MCF 10A (cell line): ENCODE results near the gene GMPPA. TPM values are rescaled to one million over a fixed set of nuclear protein-coding genes. Genes with fewer than 3 reads are reported as not detected.

Experiments used
- BruUV-seq: library from RNA; stranded (reverse); fragments of 400-500 nt; replicated peaks from 2 replicates; lab custom pipeline; 2021; lab: Mats Ljungman, UMichigan
- CTCF ChIA-PET: fragments of 300-600 bp; sonication (Branson Sonifier 250); formaldehyde crosslinking; extraction: SDS; loops from one replicate; lab custom pipeline; 2021; ENCODE audit warnings: antibody characterized with exemption, inconsistent platforms; lab: Yijun Ruan, JAX
- POLR2A ChIA-PET: fragments of 300-600, 350-650 bp; sonication (Branson Sonifier 250); formaldehyde crosslinking; extraction: SDS; loops from one replicate; lab custom pipeline; 2020; ENCODE audit warnings: antibody characterized with exemption, inconsistent platforms; lab: Yijun Ruan, JAX
- DNase-seq: peaks from one replicate; pipeline ENCODE4 v3.0.0-alpha.2; 2018; ENCODE audit not compliant: unreplicated experiment
- H3K27ac Mint-ChIP-seq: one replicate; pipeline ENCODE4 v1.8.0; 2022; ENCODE audit warnings: mild to moderate bottlenecking, low read depth, mixed read lengths; ENCODE audit not compliant: unreplicated experiment
- H3K27me3 Mint-ChIP-seq: one replicate; pipeline ENCODE4 v1.8.0; 2022; ENCODE audit warnings: mixed read lengths; ENCODE audit not compliant: insufficient read depth, unreplicated experiment
- H3K36me3 Mint-ChIP-seq: one replicate; pipeline ENCODE4 v1.8.0; 2022; ENCODE audit warnings: mild to moderate bottlenecking, moderate library complexity, mixed read lengths; ENCODE audit not compliant: insufficient read depth, unreplicated experiment
- H3K4me1 Mint-ChIP-seq: one replicate; pipeline ENCODE4 v1.8.0; 2022; ENCODE audit warnings: mixed read lengths; ENCODE audit not compliant: insufficient read depth, unreplicated experiment
- H3K4me3 Mint-ChIP-seq: one replicate; pipeline ENCODE4 v1.8.0; 2022; ENCODE audit warnings: mild to moderate bottlenecking, moderate library complexity, mixed read lengths; ENCODE audit not compliant: unreplicated experiment
- H3K9me3 Mint-ChIP-seq: one replicate; pipeline ENCODE4 v1.8.0; 2022; ENCODE audit warnings: mixed read lengths; ENCODE audit not compliant: unreplicated experiment
- intact Hi-C: fragments of 100-400 bp; cut with micrococcal nuclease; formaldehyde crosslinking; loops from 2 replicates; pipeline ENCODE4 v1.14.1; 2022
- total RNA-seq: library from RNA; stranded (reverse); gene quantifications from 2 replicates; pipeline ENCODE4 v1.2.3, GENCODE V29; 2022
- TF ChIP-seq, protein P1 (sequence below): fragments of 200-600 bp; IDR thresholded peaks from one replicate; pipeline ENCODE4 v1.8.0; 2022; ENCODE audit warnings: antibody characterized with exemption, mild to moderate bottlenecking; ENCODE audit not compliant: unreplicated experiment

Gene GMPPA
- total RNA-seq, 1 experiment from 2014 or later = 70.7 TPM

DNA sequence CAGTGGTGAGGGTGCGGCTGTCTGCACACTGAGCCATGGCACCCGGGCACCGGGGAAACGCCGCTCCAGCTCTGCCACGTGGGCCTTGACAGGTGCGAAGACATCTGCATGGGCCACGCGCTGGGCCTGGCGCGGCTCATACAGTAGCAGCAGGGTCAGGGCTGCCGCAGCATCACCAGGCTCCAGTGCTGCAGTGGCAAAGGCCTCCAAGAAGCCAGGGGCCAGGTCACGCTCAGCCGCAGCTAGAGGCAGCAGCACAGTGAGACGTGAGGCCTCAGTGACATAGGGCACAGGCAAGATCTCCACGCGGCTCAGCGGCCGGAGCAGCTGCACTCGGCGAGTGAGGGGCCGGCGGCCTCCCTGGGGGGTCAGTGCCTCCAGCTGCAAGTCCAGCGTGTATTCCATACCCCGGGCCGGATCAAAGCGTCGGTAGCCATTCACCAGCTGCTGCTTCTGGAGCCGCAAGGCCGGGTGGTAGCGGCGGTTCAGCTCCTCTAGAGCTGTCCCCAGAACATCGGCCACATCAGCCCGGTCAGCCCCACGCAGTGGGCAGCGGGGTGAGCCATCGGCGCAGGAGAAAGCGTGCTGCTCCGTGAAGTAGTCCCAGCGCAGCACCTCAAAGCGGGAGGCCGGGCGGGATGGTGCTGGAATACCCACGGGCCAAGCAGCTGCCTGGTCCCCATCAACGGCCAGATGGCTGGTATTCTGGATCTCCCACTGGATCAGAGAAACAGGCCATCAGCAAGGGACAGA lies 41.4 kb downstream of the GMPPA start:
- TF ChIP-seq, protein P1, sequence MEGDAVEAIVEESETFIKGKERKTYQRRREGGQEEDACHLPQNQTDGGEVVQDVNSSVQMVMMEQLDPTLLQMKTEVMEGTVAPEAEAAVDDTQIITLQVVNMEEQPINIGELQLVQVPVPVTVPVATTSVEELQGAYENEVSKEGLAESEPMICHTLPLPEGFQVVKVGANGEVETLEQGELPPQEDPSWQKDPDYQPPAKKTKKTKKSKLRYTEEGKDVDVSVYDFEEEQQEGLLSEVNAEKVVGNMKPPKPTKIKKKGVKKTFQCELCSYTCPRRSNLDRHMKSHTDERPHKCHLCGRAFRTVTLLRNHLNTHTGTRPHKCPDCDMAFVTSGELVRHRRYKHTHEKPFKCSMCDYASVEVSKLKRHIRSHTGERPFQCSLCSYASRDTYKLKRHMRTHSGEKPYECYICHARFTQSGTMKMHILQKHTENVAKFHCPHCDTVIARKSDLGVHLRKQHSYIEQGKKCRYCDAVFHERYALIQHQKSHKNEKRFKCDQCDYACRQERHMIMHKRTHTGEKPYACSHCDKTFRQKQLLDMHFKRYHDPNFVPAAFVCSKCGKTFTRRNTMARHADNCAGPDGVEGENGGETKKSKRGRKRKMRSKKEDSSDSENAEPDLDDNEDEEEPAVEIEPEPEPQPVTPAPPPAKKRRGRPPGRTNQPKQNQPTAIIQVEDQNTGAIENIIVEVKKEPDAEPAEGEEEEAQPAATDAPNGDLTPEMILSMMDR = no peak
- no peak overlapping the region for H3K4me3 Mint-ChIP-seq
- DNase-seq = no peak
- peaks cover 12% of the 10 kb centered on the region for H3K4me1 Mint-ChIP-seq
- peaks cover 36% of the 10 kb centered on the region for H3K36me3 Mint-ChIP-seq
- CTCF ChIA-PET = interaction anchor here (0.6 to 4.9 kb wide), 20 partner anchors 9 to 198 kb away, joined by 3 to 50 read pairs (median 8); partner anchors contain the start of genes OBSL1 and STK11IP
- H3K9me3 Mint-ChIP-seq = no peaks in the 10 kb centered on the region
- no peak overlapping the region for H3K27ac Mint-ChIP-seq
- BruUV-seq = no TSS peak
- H3K27me3 Mint-ChIP-seq = no peaks in the 10 kb centered on the region
- POLR2A ChIA-PET = interaction anchor here (0.7 to 2.7 kb wide), 3 partner anchors 11 to 149 kb away, joined by 3 to 14 read pairs (median 4); partner anchors contain the start of gene STK11IP
- intact Hi-C loops = no loop called here

DNA sequence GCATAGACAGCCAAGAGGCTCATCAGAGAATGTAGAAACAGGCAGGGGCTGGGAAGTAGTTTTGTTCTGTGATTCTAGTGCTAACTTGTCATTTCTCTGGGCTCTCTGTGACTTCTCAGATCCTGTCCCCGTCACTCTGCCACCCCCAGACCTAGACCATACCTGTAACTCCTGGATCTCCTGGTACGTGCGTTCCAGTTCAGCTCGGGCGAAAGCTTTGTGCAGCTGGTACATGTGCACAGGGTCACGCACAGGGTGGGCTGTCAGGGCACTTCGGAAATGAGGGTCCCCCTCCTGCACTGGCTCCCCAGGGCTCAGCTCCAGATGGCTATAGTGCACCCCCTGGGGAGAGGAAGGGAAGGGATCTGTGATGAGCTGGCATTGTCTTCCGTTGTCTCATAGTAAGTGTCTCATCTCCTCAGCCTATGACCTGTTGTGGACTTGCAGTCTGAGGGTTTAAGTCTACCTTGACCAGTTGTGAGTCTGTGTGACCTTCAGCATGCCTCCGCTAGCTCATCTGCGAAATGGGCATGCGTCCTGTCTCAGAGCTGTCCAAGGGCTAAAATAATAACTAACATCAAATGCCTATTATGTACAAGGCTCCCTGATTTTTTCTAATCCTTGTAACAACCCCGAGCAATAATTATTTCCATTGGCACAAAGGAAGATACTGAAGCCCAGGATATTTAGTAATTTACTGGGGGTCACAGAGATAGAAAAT lies 42.3 kb downstream of the GMPPA start:
- TF ChIP-seq, protein P1 = no peak
- BruUV-seq = no TSS peak

DNA sequence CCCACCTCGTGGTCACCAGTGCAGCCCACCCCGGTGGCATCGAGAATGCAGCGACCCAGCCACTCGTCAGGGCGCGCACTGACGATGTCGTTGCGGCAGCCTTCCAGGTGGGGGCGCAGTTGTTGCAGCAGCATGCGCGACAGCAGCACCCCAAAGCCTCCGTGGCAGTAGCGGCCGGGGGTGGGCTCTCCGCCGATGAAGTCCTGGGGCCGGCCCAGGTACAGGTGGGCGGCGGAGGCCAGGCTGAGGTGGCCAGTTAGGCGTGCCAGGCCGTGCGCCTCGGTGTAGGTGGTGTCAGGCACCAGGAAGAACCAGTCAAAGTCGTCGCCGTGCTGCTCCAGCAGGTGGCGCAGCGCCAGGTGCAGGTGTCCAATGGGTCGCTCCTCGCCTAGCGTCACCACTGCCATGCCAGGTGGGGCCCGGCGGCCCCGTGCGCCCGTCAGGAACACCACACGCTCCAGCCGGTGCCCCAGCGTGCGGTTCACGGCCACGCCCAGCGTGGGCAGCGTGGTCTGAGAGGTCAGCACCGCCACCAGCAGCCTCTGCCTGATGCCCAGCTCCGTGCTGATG lies 43.0 kb downstream of the GMPPA start:
- peaks cover 36% of the 10 kb centered on the region for H3K36me3 Mint-ChIP-seq
- peak overlapping the region; percentile 75 for H3K4me3 Mint-ChIP-seq
- no TSS peak for BruUV-seq
- no peaks in the 10 kb centered on the region for H3K27me3 Mint-ChIP-seq
- ChIA-PET CTCF (interaction anchor here (0.6 to 4.9 kb wide), 49 partner anchors 9 to 840 kb away, joined by 3 to 50 read pairs (median 4); partner anchors contain the start of gene STK11IP), POLR2A (interaction anchor here (0.7 to 4.2 kb wide), 5 partner anchors 30 to 148 kb away, joined by 3 to 55 read pairs (median 7); partner anchors contain the start of gene STK11IP)
- TF ChIP-seq, protein P1 = peak; percentile 99
- no peaks in the 10 kb centered on the region for H3K9me3 Mint-ChIP-seq
- peaks cover 12% of the 10 kb centered on the region for H3K4me1 Mint-ChIP-seq
- peak; percentile 87 for DNase-seq
- H3K27ac Mint-ChIP-seq = peak overlapping the region; percentile 57
- intact Hi-C loops = loop anchor here (1.0 kb wide), 3 partner anchors 56 to 148 kb away; partner anchors contain the start of gene STK11IP

More for the DNA sequence above, 42.3 kb downstream of the GMPPA start:
- Mint-ChIP-seq H3K4me3 (peak overlapping the region; percentile 75), H3K4me1 (peaks cover 12% of the 10 kb centered on the region), H3K27me3 (no peaks in the 10 kb centered on the region), H3K36me3 (peaks cover 36% of the 10 kb centered on the region), H3K27ac (no peak overlapping the region), H3K9me3 (no peaks in the 10 kb centered on the region)
- ChIA-PET CTCF (interaction anchor here (0.6 to 4.9 kb wide), 38 partner anchors 9 to 347 kb away, joined by 3 to 50 read pairs (median 4); partner anchors contain the start of genes OBSL1 and STK11IP), POLR2A (interaction anchor here (0.7 to 4.2 kb wide), 3 partner anchors 31 to 149 kb away, joined by 3 to 55 read pairs (median 14); partner anchors contain the start of gene STK11IP)
- DNase-seq = no peak
- intact Hi-C loops = loop anchor here (1.0 kb wide), 3 partner anchors 56 to 148 kb away; partner anchors contain the start of gene STK11IP
